Stimulated activated CD8-positive, alpha-beta memory T cell treated with anti-CD3 and anti-CD28 coated beads, Interleukin-12 subunit alpha, Interleukin-12 subunit beta, amount 100 ng/mL, for 1 hour (primary cell): ENCODE data around the gene HIRIP3.
"Not testable (repeated sequence)": the region's sequence is repeated elsewhere in the genome, so short reads cannot be mapped to it uniquely, and the experiment has no call there.

Experiments used
- DNase-seq: peaks from one replicate; pipeline ENCODE4 v3.0.0-alpha.2; 2020; ENCODE audit warnings: low read depth

Gene HIRIP3

GRCh38 chr16:29995324-29995910 is at the start of gene HIRIP3:
TSS of gene HIRIP3 (minus strand) at chr16:29995617. CDS start at chr16:29995605, 12 bp downstream.
- DNase-seq: peak; percentile 73

GRCh38 chr16:30041841-30042240 is 46.4 kb upstream of the HIRIP3 start:
- DNase-seq: no peak

GRCh38 chr16:30040690-30041089 is 45.3 kb upstream of the HIRIP3 start:
- DNase-seq: not testable (repeated sequence)

- DNase-seq: no peak
Measured at GRCh38 chr16:30040221-30040620, 44.8 kb upstream of the HIRIP3 start.

GRCh38 chr16:30033270-30033669 is 37.9 kb upstream of the HIRIP3 start:
- no peak for DNase-seq

- peak; percentile 28 for DNase-seq
Measured at GRCh38 chr16:30032083-30032819, 36.8 kb upstream of the HIRIP3 start.

GRCh38 chr16:30031477-30031918 is 36.1 kb upstream of the HIRIP3 start:
- no peak for DNase-seq

GRCh38 chr16:30030841-30031413 is 35.5 kb upstream of the HIRIP3 start, which contains the start of gene TLCD3B:
TSS of gene TLCD3B (minus strand) at chr16:30031271. CDS start at chr16:30030527, 744 bp downstream.
- no peak for DNase-seq

- DNase-seq: no peak
Measured at GRCh38 chr16:30030011-30030685, 34.7 kb upstream of the HIRIP3 start.

GRCh38 chr16:30028438-30029076 is 33.1 kb upstream of the HIRIP3 start:
- no peak for DNase-seq

- DNase-seq: no peak
Measured at GRCh38 chr16:30027588-30028437, 32.4 kb upstream of the HIRIP3 start.

GRCh38 chr16:30026449-30026848 is 31.0 kb upstream of the HIRIP3 start:
- no peak for DNase-seq

GRCh38 chr16:30025574-30025973 is 30.2 kb upstream of the HIRIP3 start:
- no peak for DNase-seq

- DNase-seq: no peak
Measured at GRCh38 chr16:30025156-30025555, 29.7 kb upstream of the HIRIP3 start.

GRCh38 chr16:30024451-30024850 is 29.0 kb upstream of the HIRIP3 start:
- no peak for DNase-seq

- no peak for DNase-seq
Measured at GRCh38 chr16:30023586-30023985, 28.2 kb upstream of the HIRIP3 start.

GRCh38 chr16:30022887-30023286 is 27.5 kb upstream of the HIRIP3 start, which contains the start of gene C16orf92:
TSS of gene C16orf92 (plus strand) at chr16:30023198. CDS start at chr16:30023341, 143 bp downstream.
- no peak for DNase-seq

GRCh38 chr16:30018731-30019158 is 23.3 kb upstream of the HIRIP3 start:
- DNase-seq: no peak

GRCh38 chr16:30017937-30018336 is 22.5 kb upstream of the HIRIP3 start:
- DNase-seq: not testable (repeated sequence)

- DNase-seq: no peak
Measured at GRCh38 chr16:30017277-30017656, 21.9 kb upstream of the HIRIP3 start.
